ENCODE results near the gene ZNF776. TPM values are rescaled to one million over a fixed set of nuclear protein-coding genes. Genes with fewer than 3 reads are reported as not detected.
"Not testable (repeated sequence)": the region's sequence is repeated elsewhere in the genome, so short reads cannot be mapped to it uniquely, and the experiment has no call there.

Gene ZNF776
- polyA plus RNA-seq, 4 donors: 3.1 to 22.1 (median 4.8) TPM

DNA sequence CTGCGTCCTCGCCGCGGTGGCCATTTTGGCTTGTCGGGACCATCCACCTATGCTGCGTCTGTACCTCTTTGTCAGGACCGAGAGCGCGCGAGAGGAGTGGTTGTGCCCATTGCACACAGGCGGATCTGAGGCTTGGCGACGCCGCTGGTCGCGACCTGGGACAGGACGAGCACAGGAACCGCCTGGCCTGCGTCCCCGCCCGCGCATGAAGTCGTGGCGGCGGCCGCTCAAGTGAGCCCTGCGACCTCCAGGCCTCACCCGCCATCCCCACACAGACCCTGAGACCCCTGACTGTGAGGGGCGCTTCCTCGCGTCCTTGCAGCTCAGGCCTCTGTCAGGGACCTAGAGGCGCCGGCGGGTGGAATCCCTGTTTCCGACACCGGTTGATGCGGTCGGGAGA is 39.7 kb downstream of the ZNF776 start:
- Histone ChIP-seq H3K4me3 (ENCODE audit: low read depth in 1 of 3, low read length in 3 of 3) (no peak overlapping the region), H3K36me3 (ENCODE audit: control insufficient read depth in 3 of 3, insufficient read depth in 2 of 3, low read depth in 1 of 3, low read length in 3 of 3) (peaks cover 9 to 46% (median 20%) of the 10 kb centered on the region in 3 donors)
- 95 to 99% (median 95%) methylated on average over 38 of the region's 38 CpGs for WGBS, 3 donors

DNA sequence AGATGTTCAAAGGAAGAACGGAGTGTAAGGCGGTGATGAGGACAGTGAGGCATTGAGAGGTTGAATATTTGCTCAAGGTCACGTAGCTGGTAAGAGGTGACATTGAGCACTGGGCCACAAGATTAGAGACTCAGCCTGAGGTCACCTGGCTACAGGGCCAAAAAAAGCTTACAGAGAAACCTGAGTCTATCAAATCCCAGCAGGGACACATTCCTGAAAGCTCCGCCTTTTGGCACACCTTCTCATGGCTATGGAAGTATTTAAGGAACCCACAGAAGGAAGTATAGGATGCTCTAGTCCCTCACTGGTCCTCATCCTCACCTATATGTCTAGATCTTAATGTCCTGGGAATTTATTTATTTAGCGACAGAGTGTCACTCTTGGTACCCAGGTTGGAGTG is 40.3 kb downstream of the ZNF776 start:
- FAIRE-seq (no peak), DNase-seq (no peak)
- H3K9me3 ChIP-seq (ENCODE audit: control insufficient read depth in 2 of 2, insufficient read depth in 1 of 2, low read depth in 1 of 2, low read length in 1 of 2): peaks cover 2 to 65% of the 10 kb centered on the region in 2 donors
- WGBS, 3 donors: 86 to 99% (median 98%) methylated on average over 5 of the region's 5 CpGs
- peaks cover 9 to 52% (median 20%) of the 10 kb centered on the region in 3 donors for H3K36me3 ChIP-seq (ENCODE audit: control insufficient read depth in 3 of 3, insufficient read depth in 2 of 3, low read depth in 1 of 3, low read length in 3 of 3)
- H3K4me1 ChIP-seq (ENCODE audit: control insufficient read depth in 3 of 3, insufficient read depth in 2 of 3, low read depth in 1 of 3, low read length in 2 of 3): no peaks in the 10 kb centered on the region
- H3K27me3 ChIP-seq (ENCODE audit: control insufficient read depth in 3 of 3, insufficient read depth in 3 of 3, low read length in 3 of 3): no peaks in the 10 kb centered on the region
- no peak overlapping the region for H3K27ac ChIP-seq (ENCODE audit: low read depth in 1 of 3, low read length in 2 of 3)
- no peak overlapping the region for H3K4me3 ChIP-seq (ENCODE audit: low read depth in 1 of 3, low read length in 3 of 3)

More for the DNA sequence above, 39.7 kb downstream of the ZNF776 start:
- no peak for FAIRE-seq
- Histone ChIP-seq H3K27ac (ENCODE audit: low read depth in 1 of 3, low read length in 2 of 3) (no peak overlapping the region), H3K4me1 (ENCODE audit: control insufficient read depth in 3 of 3, insufficient read depth in 2 of 3, low read depth in 1 of 3, low read length in 2 of 3) (no peaks in the 10 kb centered on the region), H3K9me3 (ENCODE audit: control insufficient read depth in 2 of 2, insufficient read depth in 1 of 2, low read depth in 1 of 2, low read length in 1 of 2) (peaks cover 2 to 65% of the 10 kb centered on the region in 2 donors), H3K27me3 (ENCODE audit: control insufficient read depth in 3 of 3, insufficient read depth in 3 of 3, low read length in 3 of 3) (no peaks in the 10 kb centered on the region)
- no peak for DNase-seq

GRCh38 chr19:57788114-57788692 is 41.6 kb downstream of the ZNF776 start:
- H3K9me3 ChIP-seq (ENCODE audit: control insufficient read depth in 2 of 2, insufficient read depth in 1 of 2, low read depth in 1 of 2, low read length in 1 of 2): peaks cover 2 to 58% of the 10 kb centered on the region in 2 donors
- no peak overlapping the region for H3K27ac ChIP-seq (ENCODE audit: low read depth in 1 of 3, low read length in 2 of 3)
- no peak for FAIRE-seq
- H3K36me3 ChIP-seq (ENCODE audit: control insufficient read depth in 3 of 3, insufficient read depth in 2 of 3, low read depth in 1 of 3, low read length in 3 of 3): peaks cover 9 to 54% (median 19%) of the 10 kb centered on the region in 3 donors
- no peak overlapping the region for H3K4me3 ChIP-seq (ENCODE audit: low read depth in 1 of 3, low read length in 3 of 3)
- DNase-seq: no peak
- H3K4me1 ChIP-seq (ENCODE audit: control insufficient read depth in 3 of 3, insufficient read depth in 2 of 3, low read depth in 1 of 3, low read length in 2 of 3): no peaks in the 10 kb centered on the region
- H3K27me3 ChIP-seq (ENCODE audit: control insufficient read depth in 3 of 3, insufficient read depth in 3 of 3, low read length in 3 of 3): no peaks in the 10 kb centered on the region

- H3K27me3 ChIP-seq (ENCODE audit: control insufficient read depth in 3 of 3, insufficient read depth in 3 of 3, low read length in 3 of 3): no peaks in the 10 kb centered on the region
- H3K27ac ChIP-seq (ENCODE audit: low read depth in 1 of 3, low read length in 2 of 3): no peak overlapping the region
- H3K4me1 ChIP-seq (ENCODE audit: control insufficient read depth in 3 of 3, insufficient read depth in 2 of 3, low read depth in 1 of 3, low read length in 2 of 3): no peaks in the 10 kb centered on the region
- no peak for DNase-seq
- peaks cover 9 to 57% (median 19%) of the 10 kb centered on the region in 3 donors for H3K36me3 ChIP-seq (ENCODE audit: control insufficient read depth in 3 of 3, insufficient read depth in 2 of 3, low read depth in 1 of 3, low read length in 3 of 3)
- 96 to 100% (median 98%) methylated on average over 4 of the region's 4 CpGs for WGBS, 3 donors
- FAIRE-seq: no peak
- peaks cover 2 to 53% of the 10 kb centered on the region in 2 donors for H3K9me3 ChIP-seq (ENCODE audit: control insufficient read depth in 2 of 2, insufficient read depth in 1 of 2, low read depth in 1 of 2, low read length in 1 of 2)
- no peak overlapping the region for H3K4me3 ChIP-seq (ENCODE audit: low read depth in 1 of 3, low read length in 3 of 3)
Measured at GRCh38 chr19:57789288-57789687, 42.7 kb downstream of the ZNF776 start.

DNA sequence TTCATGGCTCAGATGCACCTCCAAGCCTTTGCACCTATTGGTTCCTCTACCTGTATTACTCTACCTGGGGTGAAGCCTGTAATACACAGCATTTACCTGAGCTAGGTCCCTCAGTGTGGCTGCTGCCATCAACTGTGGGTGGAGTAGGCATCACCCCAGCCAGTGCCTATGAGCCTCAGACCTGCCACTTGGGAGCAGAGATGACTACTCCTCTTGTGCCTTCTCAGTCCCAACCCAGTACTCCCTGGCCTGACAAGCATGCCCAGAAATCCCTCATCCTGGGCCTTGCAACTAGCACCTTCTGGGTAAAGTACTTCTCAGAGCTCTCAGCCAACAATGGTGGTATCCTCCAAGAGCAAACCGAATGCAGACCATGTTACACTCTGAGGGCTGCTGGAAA is 50.0 kb downstream of the ZNF776 start:
- not testable (repeated sequence) for H3K4me1 ChIP-seq (ENCODE audit: control insufficient read depth in 3 of 3, insufficient read depth in 2 of 3, low read depth in 1 of 3, low read length in 2 of 3); H3K4me3 ChIP-seq (ENCODE audit: low read depth in 1 of 3, low read length in 3 of 3); H3K27me3 ChIP-seq (ENCODE audit: control insufficient read depth in 3 of 3, insufficient read depth in 3 of 3, low read length in 3 of 3); FAIRE-seq; DNase-seq; H3K9me3 ChIP-seq (ENCODE audit: control insufficient read depth in 2 of 2, insufficient read depth in 1 of 2, low read depth in 1 of 2, low read length in 1 of 2); H3K27ac ChIP-seq (ENCODE audit: low read depth in 1 of 3, low read length in 2 of 3)
- peaks cover 4 to 45% (median 8%) of the 10 kb centered on the region in 3 donors for H3K36me3 ChIP-seq (ENCODE audit: control insufficient read depth in 3 of 3, insufficient read depth in 2 of 3, low read depth in 1 of 3, low read length in 3 of 3)
- WGBS, 3 donors: 87 to 100% (median 91%) methylated on average over 1 of the region's 1 CpG

- no peak for FAIRE-seq
- Histone ChIP-seq H3K36me3 (ENCODE audit: control insufficient read depth in 3 of 3, insufficient read depth in 2 of 3, low read depth in 1 of 3, low read length in 3 of 3) (peaks cover 1 to 28% (median 2%) of the 10 kb centered on the region in 3 donors), H3K27me3 (ENCODE audit: control insufficient read depth in 3 of 3, insufficient read depth in 3 of 3, low read length in 3 of 3) (no peaks in the 10 kb centered on the region), H3K9me3 (ENCODE audit: control insufficient read depth in 2 of 2, insufficient read depth in 1 of 2, low read depth in 1 of 2, low read length in 1 of 2) (no peaks in the 10 kb centered on the region), H3K4me1 (ENCODE audit: control insufficient read depth in 3 of 3, insufficient read depth in 2 of 3, low read depth in 1 of 3, low read length in 2 of 3) (peaks cover 0 to 8% (median 2%) of the 10 kb centered on the region in 3 donors), H3K4me3 (ENCODE audit: low read depth in 1 of 3, low read length in 3 of 3) (no peak overlapping the region), H3K27ac (ENCODE audit: low read depth in 1 of 3, low read length in 2 of 3) (no peak overlapping the region)
- no peak for DNase-seq
- WGBS, 3 donors: 77 to 91% (median 88%) methylated on average over 5 of the region's 5 CpGs
Measured at GRCh38 chr19:57800696-57801095, 54.1 kb downstream of the ZNF776 start.

DNA sequence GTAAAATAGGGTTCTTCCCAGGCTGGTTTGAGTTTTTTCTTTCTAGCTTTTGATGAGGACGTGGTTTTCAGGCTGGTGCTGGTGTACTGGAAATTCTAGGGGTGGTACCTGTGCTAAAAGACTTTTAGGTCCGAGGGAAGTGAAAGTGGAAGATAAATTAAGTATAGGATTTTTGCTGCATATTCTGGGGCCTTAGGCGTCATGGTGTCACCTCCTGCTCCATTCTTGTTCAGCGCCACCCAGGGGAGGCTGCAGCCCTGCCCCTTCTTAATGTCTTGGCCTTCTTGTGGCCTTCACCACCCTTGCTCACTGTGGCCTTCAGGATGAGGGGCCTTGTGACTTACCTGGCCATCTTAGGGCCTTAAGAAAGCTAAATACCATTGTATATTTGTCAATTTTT is 55.7 kb downstream of the ZNF776 start:
- FAIRE-seq (no peak), DNase-seq (no peak)
- Histone ChIP-seq H3K4me3 (ENCODE audit: low read depth in 1 of 3, low read length in 3 of 3) (no peak overlapping the region), H3K36me3 (ENCODE audit: control insufficient read depth in 3 of 3, insufficient read depth in 2 of 3, low read depth in 1 of 3, low read length in 3 of 3) (peaks cover 0 to 34% (median 0%) of the 10 kb centered on the region in 3 donors), H3K27me3 (ENCODE audit: control insufficient read depth in 3 of 3, insufficient read depth in 3 of 3, low read length in 3 of 3) (no peaks in the 10 kb centered on the region), H3K27ac (ENCODE audit: low read depth in 1 of 3, low read length in 2 of 3) (no peak overlapping the region), H3K4me1 (ENCODE audit: control insufficient read depth in 3 of 3, insufficient read depth in 2 of 3, low read depth in 1 of 3, low read length in 2 of 3) (peaks cover 0 to 9% (median 3%) of the 10 kb centered on the region in 3 donors), H3K9me3 (ENCODE audit: control insufficient read depth in 2 of 2, insufficient read depth in 1 of 2, low read depth in 1 of 2, low read length in 1 of 2) (no peaks in the 10 kb centered on the region)
- 81 to 91% (median 88%) methylated on average over 4 of the region's 4 CpGs for WGBS, 3 donors

DNA sequence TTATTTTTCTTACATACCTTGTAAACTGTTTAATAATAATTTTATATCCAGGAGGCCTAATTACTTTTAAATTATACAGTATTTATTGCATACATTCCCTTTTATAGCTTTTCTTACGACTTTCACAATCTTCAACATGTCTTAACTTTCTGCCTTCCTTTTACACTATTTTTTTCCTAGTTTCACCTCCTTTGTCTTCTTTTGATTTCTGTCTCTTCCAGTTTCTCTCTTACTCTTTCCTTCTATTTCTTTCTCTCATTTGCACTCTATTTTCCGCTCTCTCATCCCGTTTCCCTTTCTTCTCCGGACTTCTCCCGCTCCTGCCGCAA is 56.6 kb downstream of the ZNF776 start:
- WGBS, 3 donors: 7 to 29% (median 10%) methylated on average over 6 of the region's 6 CpGs
- DNase-seq: no peak
- peaks cover 0 to 31% (median 6%) of the 10 kb centered on the region in 3 donors for H3K36me3 ChIP-seq (ENCODE audit: control insufficient read depth in 3 of 3, insufficient read depth in 2 of 3, low read depth in 1 of 3, low read length in 3 of 3)
- peak overlapping the region in 2 of 3 donors; percentile 88 to 90 for H3K27ac ChIP-seq (ENCODE audit: low read depth in 1 of 3, low read length in 2 of 3)
- H3K27me3 ChIP-seq (ENCODE audit: control insufficient read depth in 3 of 3, insufficient read depth in 3 of 3, low read length in 3 of 3): no peaks in the 10 kb centered on the region
- FAIRE-seq: peak; percentile 30
- peak overlapping the region; percentile 28 to 61 (median 43) for H3K4me3 ChIP-seq (ENCODE audit: low read depth in 1 of 3, low read length in 3 of 3)
- peaks cover 0 to 9% (median 3%) of the 10 kb centered on the region in 3 donors for H3K4me1 ChIP-seq (ENCODE audit: control insufficient read depth in 3 of 3, insufficient read depth in 2 of 3, low read depth in 1 of 3, low read length in 2 of 3)
- H3K9me3 ChIP-seq (ENCODE audit: control insufficient read depth in 2 of 2, insufficient read depth in 1 of 2, low read depth in 1 of 2, low read length in 1 of 2): no peaks in the 10 kb centered on the region
